GM23338 (cell line): ENCODE data around the gene SFR1.

Experiments
- EZH2 ChIP-seq: fragments of 200-600 bp; sonication (generic); IDR thresholded peaks from one replicate; pipeline ENCODE4 v1.8.0; 2017; ENCODE audit warnings: antibody characterized with exemption, mild to moderate bottlenecking, low read depth; ENCODE audit not compliant: unreplicated experiment
- TF ChIP-seq, protein P1 (sequence below), 2 experiments: fragments of 200-600 bp in 1 of 2; sonication (generic) in 1 of 2; conservative IDR thresholded peaks; 2 replicates each; pipeline versions ENCODE4 v1.5.1 to v1.6.1; 2016 to 2017; ENCODE audit warnings: antibody characterized with exemption in 2 of 2, low read depth in 2 of 2, mild to moderate bottlenecking in 2 of 2, moderate library complexity in 1 of 2

- TF ChIP-seq, protein P1, sequence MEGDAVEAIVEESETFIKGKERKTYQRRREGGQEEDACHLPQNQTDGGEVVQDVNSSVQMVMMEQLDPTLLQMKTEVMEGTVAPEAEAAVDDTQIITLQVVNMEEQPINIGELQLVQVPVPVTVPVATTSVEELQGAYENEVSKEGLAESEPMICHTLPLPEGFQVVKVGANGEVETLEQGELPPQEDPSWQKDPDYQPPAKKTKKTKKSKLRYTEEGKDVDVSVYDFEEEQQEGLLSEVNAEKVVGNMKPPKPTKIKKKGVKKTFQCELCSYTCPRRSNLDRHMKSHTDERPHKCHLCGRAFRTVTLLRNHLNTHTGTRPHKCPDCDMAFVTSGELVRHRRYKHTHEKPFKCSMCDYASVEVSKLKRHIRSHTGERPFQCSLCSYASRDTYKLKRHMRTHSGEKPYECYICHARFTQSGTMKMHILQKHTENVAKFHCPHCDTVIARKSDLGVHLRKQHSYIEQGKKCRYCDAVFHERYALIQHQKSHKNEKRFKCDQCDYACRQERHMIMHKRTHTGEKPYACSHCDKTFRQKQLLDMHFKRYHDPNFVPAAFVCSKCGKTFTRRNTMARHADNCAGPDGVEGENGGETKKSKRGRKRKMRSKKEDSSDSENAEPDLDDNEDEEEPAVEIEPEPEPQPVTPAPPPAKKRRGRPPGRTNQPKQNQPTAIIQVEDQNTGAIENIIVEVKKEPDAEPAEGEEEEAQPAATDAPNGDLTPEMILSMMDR (conservative IDR thresholded peaks at IDR 0.05; ENCODE audit: low read depth in 2 of 2) = no peak
- TF ChIP-seq EZH2 = no peak
Observed at GRCh38 chr10:104119996-104120395, 2.0 kb upstream of the SFR1 start.
